ENCODE results near the gene DDX39B. TPM values are rescaled to one million over a fixed set of nuclear protein-coding genes. Genes with fewer than 3 reads are reported as not detected.

The DDX39B gene
- total RNA-seq, 1 donor = 240 TPM

DNA sequence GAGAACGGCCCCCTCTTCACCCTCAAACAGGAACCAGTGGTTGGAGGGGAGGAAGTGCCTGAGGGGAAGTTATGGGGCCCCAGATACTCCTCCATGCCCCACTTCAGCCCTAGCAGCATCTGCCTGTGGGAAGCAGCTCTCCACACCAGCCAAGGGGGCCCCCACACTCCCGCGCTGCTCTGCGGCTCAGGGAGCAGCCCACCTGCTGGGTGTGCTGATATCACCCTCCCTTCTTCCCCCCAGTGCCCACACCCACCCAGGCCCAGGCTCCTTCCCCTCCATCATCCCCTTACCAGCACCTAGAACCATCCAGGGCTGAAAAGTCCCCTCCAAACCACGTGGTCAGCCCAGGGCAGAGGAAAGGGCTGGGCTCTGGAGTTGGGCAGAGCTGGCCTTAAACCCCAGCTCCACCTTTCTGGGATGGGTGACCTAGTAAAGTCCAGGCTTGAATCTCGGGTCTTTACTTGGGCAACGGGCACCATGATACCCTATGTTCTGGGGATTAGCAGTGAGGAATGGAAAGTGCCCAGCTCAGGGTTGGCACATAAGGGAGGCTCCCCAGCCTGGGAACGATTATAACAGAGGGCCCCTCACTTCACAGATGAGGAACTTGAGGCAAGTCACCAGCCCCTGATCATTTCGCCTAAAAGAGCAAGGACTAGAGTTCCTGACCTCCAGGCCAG lies 44.9 kb upstream of the DDX39B start:
- TF ChIP-seq, protein P1, sequence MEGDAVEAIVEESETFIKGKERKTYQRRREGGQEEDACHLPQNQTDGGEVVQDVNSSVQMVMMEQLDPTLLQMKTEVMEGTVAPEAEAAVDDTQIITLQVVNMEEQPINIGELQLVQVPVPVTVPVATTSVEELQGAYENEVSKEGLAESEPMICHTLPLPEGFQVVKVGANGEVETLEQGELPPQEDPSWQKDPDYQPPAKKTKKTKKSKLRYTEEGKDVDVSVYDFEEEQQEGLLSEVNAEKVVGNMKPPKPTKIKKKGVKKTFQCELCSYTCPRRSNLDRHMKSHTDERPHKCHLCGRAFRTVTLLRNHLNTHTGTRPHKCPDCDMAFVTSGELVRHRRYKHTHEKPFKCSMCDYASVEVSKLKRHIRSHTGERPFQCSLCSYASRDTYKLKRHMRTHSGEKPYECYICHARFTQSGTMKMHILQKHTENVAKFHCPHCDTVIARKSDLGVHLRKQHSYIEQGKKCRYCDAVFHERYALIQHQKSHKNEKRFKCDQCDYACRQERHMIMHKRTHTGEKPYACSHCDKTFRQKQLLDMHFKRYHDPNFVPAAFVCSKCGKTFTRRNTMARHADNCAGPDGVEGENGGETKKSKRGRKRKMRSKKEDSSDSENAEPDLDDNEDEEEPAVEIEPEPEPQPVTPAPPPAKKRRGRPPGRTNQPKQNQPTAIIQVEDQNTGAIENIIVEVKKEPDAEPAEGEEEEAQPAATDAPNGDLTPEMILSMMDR (IDR thresholded peaks at IDR 0.05; ENCODE audit: extremely low read depth, low read depth, low read length) = no peak
- H3K36me3 ChIP-seq (ENCODE audit: insufficient read depth, low read length) = no peaks in the 10 kb centered on the region
- peak; percentile 35 for DNase-seq (ENCODE audit: insufficient read length, low spot score, missing footprints)
- no peak overlapping the region for H3K27ac ChIP-seq (ENCODE audit: low read depth, low read length)
- no peaks in the 10 kb centered on the region for H3K27me3 ChIP-seq (ENCODE audit: insufficient read depth, low read length)
- no peaks in the 10 kb centered on the region for H3K9me3 ChIP-seq (ENCODE audit: low read depth, low read length)
- peaks cover 7% of the 10 kb centered on the region for H3K4me1 ChIP-seq (ENCODE audit: insufficient read depth, low read length)
- H3K4me3 ChIP-seq (ENCODE audit: insufficient read depth, low read length) = no peak overlapping the region
- H4K20me1 ChIP-seq (ENCODE audit: insufficient read depth, low read length) = no peaks in the 10 kb centered on the region
- H3K79me2 ChIP-seq (ENCODE audit: insufficient read depth, low read length) = no peaks in the 10 kb centered on the region
- no peak overlapping the region for H2AFZ ChIP-seq (ENCODE audit: low read length)
- no peak overlapping the region for H3K4me2 ChIP-seq (ENCODE audit: insufficient read depth, low read length)

DNA sequence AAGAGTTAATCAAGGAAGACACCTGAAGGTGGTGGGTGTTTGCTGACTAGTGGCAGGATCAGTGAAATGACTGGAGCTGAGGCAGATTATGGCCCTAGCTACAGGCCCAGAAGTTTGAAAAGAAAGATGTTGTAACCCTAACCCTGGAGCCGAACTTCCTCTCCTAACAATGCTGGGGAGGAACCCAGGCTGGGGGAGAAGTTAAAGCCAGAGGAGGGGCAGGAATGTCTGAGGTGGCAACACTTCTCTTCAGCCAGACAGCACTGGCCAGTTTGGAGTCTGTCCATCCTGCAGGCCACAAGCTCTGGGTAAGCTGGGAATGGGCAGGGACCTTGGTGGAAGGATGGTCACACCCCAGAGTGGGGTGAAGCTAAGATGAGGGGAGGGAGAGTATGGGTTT lies 44.2 kb upstream of the DDX39B start, which contains the start of gene LST1:
Gene LST1, plus strand, starts transcription at position 270 of the 400 bp plus-strand sequence. CDS start 1,023 bp downstream, outside the sequence.
- no peak within 1 kb of the TSS for H3K4me3 ChIP-seq (ENCODE audit: insufficient read depth, low read length)
- no peaks in the 10 kb centered on the region for H3K36me3 ChIP-seq (ENCODE audit: insufficient read depth, low read length)
- H3K4me2 ChIP-seq (ENCODE audit: insufficient read depth, low read length) = no peak within 1 kb of the TSS
- no peak within 1 kb of the TSS for H3K27ac ChIP-seq (ENCODE audit: low read depth, low read length)
- peaks cover 13% of the 10 kb centered on the region for H3K4me1 ChIP-seq (ENCODE audit: insufficient read depth, low read length)
- no peaks in the 10 kb centered on the region for H3K9me3 ChIP-seq (ENCODE audit: low read depth, low read length)
- H2AFZ ChIP-seq (ENCODE audit: low read length) = no peak within 1 kb of the TSS
- no peaks in the 10 kb centered on the region for H4K20me1 ChIP-seq (ENCODE audit: insufficient read depth, low read length)
- H3K79me2 ChIP-seq (ENCODE audit: insufficient read depth, low read length) = no peaks in the 10 kb centered on the region
- TF ChIP-seq, protein P1 (IDR thresholded peaks at IDR 0.05; ENCODE audit: extremely low read depth, low read depth, low read length) = no peak
- no peaks in the 10 kb centered on the region for H3K27me3 ChIP-seq (ENCODE audit: insufficient read depth, low read length)
- DNase-seq (ENCODE audit: insufficient read length, low spot score, missing footprints) = peak; percentile 65

DNA sequence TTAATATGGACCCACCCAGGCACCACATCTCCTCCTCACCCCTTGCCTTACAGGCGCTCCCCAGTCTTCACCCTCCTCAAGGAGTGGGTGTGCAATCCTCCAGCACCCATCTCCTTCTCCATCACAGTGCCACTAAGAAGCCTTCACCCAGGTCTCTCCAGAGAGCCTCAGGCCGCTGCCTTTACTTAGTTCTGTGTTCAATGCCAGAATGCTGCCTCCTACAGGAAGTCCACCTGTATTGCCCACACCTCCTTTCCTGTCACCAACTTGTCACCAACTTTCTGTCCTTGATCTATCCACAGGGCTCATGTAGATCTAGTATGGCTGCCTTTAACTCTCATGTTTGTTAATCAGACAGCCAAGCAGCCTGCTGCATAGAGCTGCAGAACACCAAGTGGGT lies 43.7 kb upstream of the DDX39B start:
- TF ChIP-seq, protein P1 (IDR thresholded peaks at IDR 0.05; ENCODE audit: extremely low read depth, low read depth, low read length) = peak; percentile 34
- H3K27ac ChIP-seq (ENCODE audit: low read depth, low read length) = no peak overlapping the region
- peak; percentile 30 for DNase-seq (ENCODE audit: insufficient read length, low spot score, missing footprints)

DNA sequence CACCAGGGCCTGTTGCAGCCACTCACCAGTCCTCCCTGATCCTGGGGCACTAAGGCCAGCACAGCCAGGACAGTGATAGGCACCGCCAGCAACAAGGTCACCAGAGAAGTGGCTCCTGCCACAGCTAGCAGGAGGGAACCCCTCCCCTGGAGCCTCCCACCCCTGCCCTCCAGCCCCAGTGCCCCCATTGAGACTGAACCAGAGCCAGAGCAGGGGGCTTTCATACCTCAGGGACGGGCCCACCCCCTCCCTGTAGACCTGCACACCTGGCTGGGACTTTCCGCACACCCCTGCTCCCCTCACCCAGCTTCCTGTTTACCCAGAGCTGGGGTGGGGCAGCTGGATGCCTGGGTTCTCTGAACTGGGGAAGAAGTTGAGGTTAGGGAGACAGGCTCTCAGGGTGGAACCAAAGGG lies 40.4 kb upstream of the DDX39B start, which contains the start of gene LTB:
Gene LTB, minus strand, starts transcription at position 195 of the 414 bp plus-strand sequence. Its CDS starts 7 bp downstream, at position 188.
- H3K4me1 ChIP-seq (ENCODE audit: insufficient read depth, low read length) = peaks cover 12% of the 10 kb centered on the region
- no peaks in the 10 kb centered on the region for H3K79me2 ChIP-seq (ENCODE audit: insufficient read depth, low read length)
- H3K4me3 ChIP-seq (ENCODE audit: insufficient read depth, low read length) = peak within 1 kb of the TSS; percentile 95
- no peaks in the 10 kb centered on the region for H4K20me1 ChIP-seq (ENCODE audit: insufficient read depth, low read length)
- peak; percentile 54 for DNase-seq (ENCODE audit: insufficient read length, low spot score, missing footprints)
- H3K36me3 ChIP-seq (ENCODE audit: insufficient read depth, low read length) = no peaks in the 10 kb centered on the region
- H3K27me3 ChIP-seq (ENCODE audit: insufficient read depth, low read length) = no peaks in the 10 kb centered on the region
- no peaks in the 10 kb centered on the region for H3K9me3 ChIP-seq (ENCODE audit: low read depth, low read length)
- peak within 1 kb of the TSS; percentile 97 for H3K4me2 ChIP-seq (ENCODE audit: insufficient read depth, low read length)
- H3K27ac ChIP-seq (ENCODE audit: low read depth, low read length) = peak within 1 kb of the TSS; percentile 48
- TF ChIP-seq, protein P1 (IDR thresholded peaks at IDR 0.05; ENCODE audit: extremely low read depth, low read depth, low read length) = no peak
- H2AFZ ChIP-seq (ENCODE audit: low read length) = peak within 1 kb of the TSS; percentile 98

More for the DNA sequence above, 43.7 kb upstream of the DDX39B start:
- no peak overlapping the region for H2AFZ ChIP-seq (ENCODE audit: low read length)
- peaks cover 15% of the 10 kb centered on the region for H3K4me1 ChIP-seq (ENCODE audit: insufficient read depth, low read length)
- no peaks in the 10 kb centered on the region for H3K27me3 ChIP-seq (ENCODE audit: insufficient read depth, low read length)
- H3K36me3 ChIP-seq (ENCODE audit: insufficient read depth, low read length) = no peaks in the 10 kb centered on the region
- H3K79me2 ChIP-seq (ENCODE audit: insufficient read depth, low read length) = no peaks in the 10 kb centered on the region
- no peak overlapping the region for H3K4me2 ChIP-seq (ENCODE audit: insufficient read depth, low read length)
- no peak overlapping the region for H3K4me3 ChIP-seq (ENCODE audit: insufficient read depth, low read length)
- H3K9me3 ChIP-seq (ENCODE audit: low read depth, low read length) = no peaks in the 10 kb centered on the region
- no peaks in the 10 kb centered on the region for H4K20me1 ChIP-seq (ENCODE audit: insufficient read depth, low read length)
